Activated CD4-positive, alpha-beta T cell treated with anti-CD3 and anti-CD28 coated beads, Interleukin-2, amount 50 U/mL, for 48 hours (primary cell): Measurements from ENCODE around the gene FAM171A1.
A peak's percentile ranks its signal among the peaks of the same experiment; 100 is the strongest.

Source experiments
- DNase-seq, 2 experiments: peaks; one replicate each; pipeline ENCODE4 v3.0.0-alpha.2; 2020

The FAM171A1 gene

GRCh38 chr10:15167411-15168290, 203.4 kb downstream of the FAM171A1 start:
- DNase-seq, result peak; percentile 37 to 47

- no peak for DNase-seq
Observed at GRCh38 chr10:15166325-15166724, 204.8 kb downstream of the FAM171A1 start.

GRCh38 chr10:15163253-15163828, 207.7 kb downstream of the FAM171A1 start:
- no peak for DNase-seq
